ENCODE data around the gene SLC24A3. TPM values are rescaled to one million over a fixed set of nuclear protein-coding genes. Genes with fewer than 3 reads are reported as not detected.

SLC24A3 gene
- total and polyA plus RNA-seq, 2 experiments from 2014 or later: 0.81 to 2.5 TPM

DNA sequence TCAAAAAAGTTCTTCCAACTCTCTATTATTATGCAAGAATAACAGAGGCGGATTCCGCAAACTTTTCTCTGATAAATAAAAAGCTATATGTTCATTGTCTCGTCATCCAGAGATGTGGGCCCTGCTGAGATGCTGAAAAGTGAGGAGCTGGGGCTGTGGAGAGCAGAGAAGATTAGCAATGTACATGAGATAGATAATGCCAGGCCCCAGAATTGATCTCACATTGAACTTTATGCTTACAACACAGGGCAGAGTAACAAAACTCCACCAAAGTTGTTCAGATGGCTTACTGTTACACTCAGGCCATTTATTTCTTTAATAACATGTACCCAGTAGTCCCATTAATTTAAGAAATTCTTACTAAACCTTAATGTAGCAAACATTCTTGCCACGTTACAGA, 512.9 kb downstream of the SLC24A3 start:
- Mint-ChIP-seq H3K27ac (no peak overlapping the region), H3K9me3 (no peaks in the 10 kb centered on the region), H3K36me3 (ENCODE audit: low read depth) (no peaks in the 10 kb centered on the region), H3K27me3 (ENCODE audit: insufficient read depth, low read depth, poor library complexity) (peaks cover 4% of the 10 kb centered on the region), H3K4me1 (no peaks in the 10 kb centered on the region), H3K4me3 (no peak overlapping the region)
- Histone ChIP-seq H3K79me2 (replicated peaks; ENCODE audit: insufficient read depth) (no peaks in the 10 kb centered on the region), H3K4me1 (ENCODE audit: insufficient read depth) (no peaks in the 10 kb centered on the region), H3K36me3 (ENCODE audit: insufficient read depth) (no peaks in the 10 kb centered on the region), H3K27ac (ENCODE audit: low read depth) (no peak overlapping the region), H4K20me1 (replicated peaks; ENCODE audit: insufficient read depth) (no peaks in the 10 kb centered on the region), H3F3A (replicated peaks; ENCODE audit: low read depth) (no peaks in the 10 kb centered on the region), H3K9me2 (ENCODE audit: insufficient read depth) (no peaks in the 10 kb centered on the region), H3K27me3 (ENCODE audit: insufficient read depth) (no peaks in the 10 kb centered on the region), H3K4me3 (no peak overlapping the region), H3K4me2 (no peak overlapping the region), H2AFZ (no peak overlapping the region)
- ATAC-seq (no peak), DNase-seq (ENCODE audit: low spot score) (no peak)
- no peak for TF ChIP-seq EZH2 (IDR thresholded peaks at IDR 0.05; ENCODE audit: low read depth, unreplicated experiment)
- TF ChIP-seq, protein P1, sequence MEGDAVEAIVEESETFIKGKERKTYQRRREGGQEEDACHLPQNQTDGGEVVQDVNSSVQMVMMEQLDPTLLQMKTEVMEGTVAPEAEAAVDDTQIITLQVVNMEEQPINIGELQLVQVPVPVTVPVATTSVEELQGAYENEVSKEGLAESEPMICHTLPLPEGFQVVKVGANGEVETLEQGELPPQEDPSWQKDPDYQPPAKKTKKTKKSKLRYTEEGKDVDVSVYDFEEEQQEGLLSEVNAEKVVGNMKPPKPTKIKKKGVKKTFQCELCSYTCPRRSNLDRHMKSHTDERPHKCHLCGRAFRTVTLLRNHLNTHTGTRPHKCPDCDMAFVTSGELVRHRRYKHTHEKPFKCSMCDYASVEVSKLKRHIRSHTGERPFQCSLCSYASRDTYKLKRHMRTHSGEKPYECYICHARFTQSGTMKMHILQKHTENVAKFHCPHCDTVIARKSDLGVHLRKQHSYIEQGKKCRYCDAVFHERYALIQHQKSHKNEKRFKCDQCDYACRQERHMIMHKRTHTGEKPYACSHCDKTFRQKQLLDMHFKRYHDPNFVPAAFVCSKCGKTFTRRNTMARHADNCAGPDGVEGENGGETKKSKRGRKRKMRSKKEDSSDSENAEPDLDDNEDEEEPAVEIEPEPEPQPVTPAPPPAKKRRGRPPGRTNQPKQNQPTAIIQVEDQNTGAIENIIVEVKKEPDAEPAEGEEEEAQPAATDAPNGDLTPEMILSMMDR (conservative IDR thresholded peaks at IDR 0.05; ENCODE audit: low read depth in 2 of 2): no peak
- TF ChIP-seq ZNF331 (CRISPR knock-in tag; IDR thresholded peaks at IDR 0.05; ENCODE audit: low read depth): no peak
- TF ChIP-seq REST (IDR thresholded peaks at IDR 0.05; ENCODE audit: unreplicated experiment): no peak
- TF ChIP-seq CREB1 (CRISPR knock-in tag; IDR thresholded peaks at IDR 0.05; ENCODE audit: low read depth): no peak
- no peak for TF ChIP-seq ZNF462 (CRISPR knock-in tag; IDR thresholded peaks at IDR 0.05)
- no peak for TF ChIP-seq ZNF114 (CRISPR knock-in tag; IDR thresholded peaks at IDR 0.05)
- TF ChIP-seq EZH2phosphoT487 (IDR thresholded peaks at IDR 0.05; ENCODE audit: unreplicated experiment): no peak
- no peak for TF ChIP-seq JUNB (IDR thresholded peaks at IDR 0.05; ENCODE audit: unreplicated experiment)
- TF ChIP-seq POLR2AphosphoS5 (IDR thresholded peaks at IDR 0.05; ENCODE audit: low read depth): no peak
- no peak for TF ChIP-seq NANOG (IDR thresholded peaks at IDR 0.05; ENCODE audit: borderline replicate concordance)
